Activated CD8-positive, alpha-beta T cell treated with anti-CD3 and anti-CD28 coated beads, Interleukin-2, amount 10 ng/mL, durations not matched to agents 7 days and 5 days (primary cell): ENCODE data around the gene UNC13D. TPM values are rescaled to one million over a fixed set of nuclear protein-coding genes. Genes with fewer than 3 reads are reported as not detected.

Experiments
- ATAC-seq: fragments of 150-1000 bp; cut with Tn5 transposase; one replicate; pipeline ENCODE4 v1.10.0; 2021; ENCODE audit warnings: moderate library complexity
- CTCF ChIA-PET: fragments of 350-600 bp; sonication (Branson Sonifier 250); formaldehyde crosslinking; loops from one replicate; lab custom pipeline; 2021; ENCODE audit warnings: antibody characterized with exemption; lab: Charles Lee
- POLR2A ChIA-PET: fragments of 350-600 bp; sonication (Branson Sonifier 250); formaldehyde crosslinking; loops from one replicate; lab custom pipeline; 2021; ENCODE audit warnings: antibody characterized with exemption; lab: Charles Lee
- DNase-seq: peaks from one replicate; pipeline ENCODE4 v3.0.0-alpha.2; 2020
- H3K27ac Mint-ChIP-seq: one replicate; pipeline ENCODE4 v1.8.0; 2021; ENCODE audit warnings: mild to moderate bottlenecking, mixed read lengths
- H3K27me3 Mint-ChIP-seq: one replicate; pipeline ENCODE4 v1.8.0; 2021; ENCODE audit warnings: low read depth, mixed read lengths
- H3K36me3 Mint-ChIP-seq: one replicate; pipeline ENCODE4 v1.8.0; 2021; ENCODE audit warnings: low read depth, mixed read lengths
- H3K4me1 Mint-ChIP-seq: one replicate; pipeline ENCODE4 v1.8.0; 2021; ENCODE audit warnings: low read depth, mixed read lengths
- H3K4me3 Mint-ChIP-seq: one replicate; pipeline ENCODE4 v1.8.0; 2021; ENCODE audit warnings: mild to moderate bottlenecking, mixed read lengths
- H3K9me3 Mint-ChIP-seq: one replicate; pipeline ENCODE4 v1.8.0; 2022; ENCODE audit warnings: mixed read lengths; ENCODE audit not compliant: insufficient read depth
- total RNA-seq, 2 experiments: library from RNA; stranded (reverse); gene quantifications; one replicate each; pipeline ENCODE4 v1.2.3, GENCODE V29; 2021

Gene UNC13D
- total RNA-seq, 2 experiments from 2014 or later, result 234 to 249 TPM

DNA sequence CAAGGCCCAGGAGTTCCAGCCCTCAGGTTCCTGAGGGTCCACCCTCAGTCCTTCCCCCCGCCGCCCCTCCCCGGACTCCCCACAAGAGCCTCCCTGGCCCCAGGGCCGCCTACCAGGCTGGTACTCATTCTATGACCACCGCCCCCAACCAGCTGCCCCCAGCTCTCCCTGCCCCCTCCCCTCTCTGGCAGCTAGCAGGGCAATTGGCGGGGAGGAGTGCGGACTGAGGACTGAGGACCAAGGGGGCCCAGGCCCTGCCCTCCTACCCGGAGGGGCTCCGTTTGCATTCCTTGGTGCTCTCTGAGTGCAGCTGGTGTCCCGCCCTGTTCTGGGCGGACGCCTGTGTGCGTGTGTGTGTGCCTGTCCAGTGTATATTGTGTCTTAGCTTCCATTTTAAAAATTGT lies 19.1 kb downstream of the UNC13D start:
- Mint-ChIP-seq H3K4me1 (peaks cover 39% of the 10 kb centered on the region), H3K27ac (peak overlapping the region; percentile 20), H3K27me3 (no peaks in the 10 kb centered on the region), H3K9me3 (no peaks in the 10 kb centered on the region), H3K36me3 (peaks cover 39% of the 10 kb centered on the region), H3K4me3 (no peak overlapping the region)
- ATAC-seq, result no peak
- no peak for DNase-seq
- CTCF ChIA-PET, result interaction anchor here (1.1 to 4.5 kb wide), 4 partner anchors 23 to 72 kb away, joined by 4 to 44 read pairs (median 19); partner anchors contain the start of gene GALK1
- POLR2A ChIA-PET, result interaction anchor here (1.0 to 17.8 kb wide), 6 partner anchors 9 to 48 kb away, joined by 3 to 205 read pairs (median 4); partner anchors contain the start of genes UNC13D and UNK

DNA sequence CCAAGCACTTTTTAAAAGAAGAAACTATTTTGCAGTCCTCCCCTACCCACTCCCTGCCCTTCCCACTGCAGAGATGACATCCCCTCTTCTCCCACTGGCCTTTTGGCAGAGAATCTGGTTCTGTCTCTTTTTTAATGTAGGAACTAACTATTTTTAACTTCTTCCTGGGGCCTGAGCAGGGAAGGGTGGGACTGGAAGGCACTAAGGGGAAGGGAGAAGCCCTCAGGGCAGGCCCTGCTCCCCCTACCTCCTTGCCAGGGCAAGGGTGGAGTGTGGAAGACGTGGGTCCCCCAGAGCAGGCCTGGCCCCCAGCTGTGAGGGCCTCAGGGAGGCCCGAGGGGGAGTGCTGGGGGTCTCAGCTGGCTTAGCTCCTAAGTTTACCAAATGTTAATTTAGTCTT lies 19.5 kb downstream of the UNC13D start:
- ATAC-seq (no peak), DNase-seq (no peak)
- H3K4me3 Mint-ChIP-seq, result no peak overlapping the region
- CTCF ChIA-PET, result interaction anchor here (1.0 to 4.3 kb wide), 3 partner anchors 23 to 71 kb away, joined by 3 to 33 read pairs (median 5); partner anchors contain the start of gene GALK1
- H3K36me3 Mint-ChIP-seq, result peaks cover 37% of the 10 kb centered on the region
- H3K27ac Mint-ChIP-seq, result peak overlapping the region; percentile 57
- no peaks in the 10 kb centered on the region for H3K9me3 Mint-ChIP-seq
- peaks cover 36% of the 10 kb centered on the region for H3K4me1 Mint-ChIP-seq
- no peaks in the 10 kb centered on the region for H3K27me3 Mint-ChIP-seq
- POLR2A ChIA-PET, result interaction anchor here (1.2 to 17.8 kb wide), 4 partner anchors 19 to 48 kb away, joined by 3 to 205 read pairs (median 20); partner anchors contain the start of genes UNC13D and UNK

DNA sequence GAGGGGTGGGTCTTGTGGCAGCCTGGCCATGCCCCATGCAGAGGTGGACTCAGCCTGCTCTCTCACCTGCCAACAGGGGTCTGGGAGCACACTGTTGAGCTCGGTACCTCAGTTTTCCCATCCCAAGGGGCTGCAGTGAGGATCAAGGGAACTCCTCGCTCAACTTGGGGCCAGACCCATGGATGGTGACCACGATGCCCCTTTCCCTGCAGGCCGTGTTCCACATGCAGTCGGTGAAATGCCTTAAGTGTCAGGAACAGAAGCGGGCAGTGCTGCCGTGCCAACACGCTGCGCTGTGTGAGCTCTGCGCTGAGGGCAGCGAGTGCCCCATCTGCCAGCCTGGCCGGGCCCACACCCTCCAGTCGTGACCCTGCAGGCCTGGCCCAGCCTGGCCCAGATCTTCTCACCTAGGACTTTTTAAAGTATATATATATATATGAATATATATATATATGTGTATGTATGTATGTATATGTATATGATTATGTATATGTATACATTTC lies 20.1 kb downstream of the UNC13D start:
- no peak for ATAC-seq
- peaks cover 35% of the 10 kb centered on the region for H3K4me1 Mint-ChIP-seq
- ChIA-PET CTCF (interaction anchor here (1.0 to 4.3 kb wide), 3 partner anchors 24 to 71 kb away, joined by 3 to 33 read pairs (median 5); partner anchors contain the start of gene GALK1), POLR2A (interaction anchor here (0.6 to 17.8 kb wide), 2 partner anchors 29 to 47 kb away, joined by 4 to 205 read pairs; a partner anchor contains a TSS)
- H3K27me3 Mint-ChIP-seq, result no peaks in the 10 kb centered on the region
- H3K9me3 Mint-ChIP-seq, result no peaks in the 10 kb centered on the region
- DNase-seq, result no peak
- H3K36me3 Mint-ChIP-seq, result peaks cover 39% of the 10 kb centered on the region
- H3K27ac Mint-ChIP-seq, result no peak overlapping the region
- H3K4me3 Mint-ChIP-seq, result no peak overlapping the region

DNA sequence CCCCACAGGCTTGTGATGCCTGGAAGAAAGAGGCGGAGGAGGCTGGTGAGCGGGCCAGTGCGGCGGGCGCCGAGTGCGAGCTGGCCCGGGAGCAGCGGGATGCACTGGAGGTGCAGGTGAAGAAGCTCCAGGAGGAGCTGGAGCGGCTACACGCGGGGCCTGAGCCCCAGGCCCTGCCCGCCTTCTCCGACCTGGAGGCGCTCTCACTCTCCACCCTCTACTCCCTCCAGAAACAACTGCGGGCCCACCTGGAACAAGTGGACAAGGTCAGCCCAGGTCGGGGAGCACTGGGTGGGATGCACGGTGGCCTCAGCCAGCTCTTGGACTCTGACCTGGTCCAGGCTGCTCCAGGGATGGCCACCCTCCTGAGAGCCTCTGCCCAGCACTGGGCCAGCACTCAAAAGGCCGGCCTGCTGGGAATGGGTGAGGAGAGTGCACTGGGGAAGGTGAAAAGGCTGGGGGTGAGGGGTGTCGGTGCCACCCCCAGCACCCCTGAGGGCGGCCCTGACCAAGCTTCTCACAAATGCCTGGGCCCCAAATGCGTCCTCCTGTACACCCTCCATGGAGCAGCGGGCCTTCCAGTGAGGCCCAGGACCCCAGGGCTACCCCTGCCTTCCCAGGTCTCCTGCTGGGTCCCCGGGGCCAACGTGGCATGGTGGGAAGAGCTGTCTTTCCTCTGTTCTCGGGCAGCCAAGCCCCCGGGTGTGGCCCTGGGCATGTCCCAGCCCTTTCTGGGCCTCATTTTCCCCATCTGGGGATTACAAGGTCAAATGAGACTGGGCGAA lies 20.8 kb downstream of the UNC13D start:
- no peak overlapping the region for H3K27ac Mint-ChIP-seq
- H3K4me1 Mint-ChIP-seq, result peaks cover 31% of the 10 kb centered on the region
- no peaks in the 10 kb centered on the region for H3K9me3 Mint-ChIP-seq
- no peak overlapping the region for H3K4me3 Mint-ChIP-seq
- DNase-seq (no peak), ATAC-seq (no peak)
- ChIA-PET CTCF (interaction anchor here (0.9 to 1.0 kb wide), 2 partner anchors 70 kb away, joined by 3 to 4 read pairs; no protein-coding TSS in a partner anchor), POLR2A (interaction anchor here (0.6 to 17.8 kb wide), 7 partner anchors 9 to 46 kb away, joined by 3 to 205 read pairs (median 5); a partner anchor contains a TSS)
- H3K36me3 Mint-ChIP-seq, result peaks cover 40% of the 10 kb centered on the region
- no peaks in the 10 kb centered on the region for H3K27me3 Mint-ChIP-seq

DNA sequence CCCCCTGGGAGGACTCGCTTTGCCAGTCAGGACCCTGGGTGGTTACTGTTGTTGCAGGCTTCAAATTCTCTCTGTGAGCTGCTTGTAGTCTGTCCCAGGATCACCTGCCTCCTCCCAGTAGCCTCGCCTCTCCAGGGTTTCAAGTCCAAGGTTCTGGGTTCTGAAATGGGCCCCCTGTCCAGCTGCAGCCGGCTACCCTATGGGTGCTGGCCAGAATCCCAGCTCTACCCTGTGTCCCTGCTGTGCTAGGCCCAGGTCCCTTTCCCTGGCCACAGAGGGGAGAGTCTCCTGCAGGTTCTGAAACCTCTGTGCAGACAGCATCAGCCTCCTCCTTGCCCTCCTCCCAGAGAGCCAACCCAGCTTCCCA lies 21.4 kb downstream of the UNC13D start:
- DNase-seq (no peak), ATAC-seq (no peak)
- H3K4me1 Mint-ChIP-seq, result peaks cover 24% of the 10 kb centered on the region
- CTCF ChIA-PET, result interaction anchor here (0.9 to 2.7 kb wide), 3 partner anchors 7 to 69 kb away, joined by 3 to 13 read pairs (median 4); no protein-coding TSS in a partner anchor
- peak overlapping the region; percentile 11 for H3K27ac Mint-ChIP-seq
- no peaks in the 10 kb centered on the region for H3K9me3 Mint-ChIP-seq
- no peaks in the 10 kb centered on the region for H3K27me3 Mint-ChIP-seq
- POLR2A ChIA-PET, result interaction anchor here (0.7 to 17.8 kb wide), 7 partner anchors 10 to 46 kb away, joined by 3 to 205 read pairs (median 5); a partner anchor contains a TSS
- H3K36me3 Mint-ChIP-seq, result peaks cover 33% of the 10 kb centered on the region
- H3K4me3 Mint-ChIP-seq, result no peak overlapping the region

DNA sequence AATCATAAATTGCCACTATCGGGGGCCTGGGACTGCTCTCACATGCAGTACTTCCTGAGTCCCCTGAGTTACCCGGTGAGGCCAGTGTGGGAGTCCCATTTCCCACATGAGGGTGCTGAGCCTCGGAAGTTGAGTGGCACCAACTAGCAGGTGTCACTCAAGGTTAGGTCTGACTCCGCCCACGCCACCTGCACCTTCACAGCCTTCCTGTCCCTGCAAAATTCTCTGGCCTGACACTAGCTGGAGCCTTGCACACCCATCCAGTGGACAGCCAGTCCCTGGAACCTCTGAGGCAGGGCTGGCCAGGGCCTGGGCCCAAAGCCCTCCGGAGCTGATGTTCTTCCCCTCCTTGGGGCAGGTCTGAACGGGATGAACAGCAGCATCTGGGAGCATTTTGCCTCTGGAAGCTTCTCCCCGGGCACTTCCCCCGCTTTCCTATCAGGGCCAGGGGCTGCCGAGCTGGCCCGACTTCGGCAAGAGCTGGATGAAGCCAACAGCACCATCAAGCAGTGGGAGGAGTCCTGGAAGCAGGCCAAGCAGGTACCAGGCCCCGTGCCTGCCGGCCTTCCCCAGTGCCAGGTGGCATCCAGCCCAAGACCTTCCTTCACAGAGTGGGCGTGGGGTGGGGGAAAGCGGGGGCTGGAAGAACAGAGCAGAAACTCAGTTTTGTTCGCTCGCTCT lies 21.9 kb downstream of the UNC13D start:
- peaks cover 33% of the 10 kb centered on the region for H3K36me3 Mint-ChIP-seq
- no peaks in the 10 kb centered on the region for H3K9me3 Mint-ChIP-seq
- DNase-seq (peak; percentile 51), ATAC-seq (peak; percentile 43)
- H3K27ac Mint-ChIP-seq, result peak overlapping the region; percentile 89
- CTCF ChIA-PET, result interaction anchor here (0.5 to 2.7 kb wide), 5 partner anchors 8 to 590 kb away, joined by 3 to 13 read pairs (median 3); no protein-coding TSS in a partner anchor
- H3K27me3 Mint-ChIP-seq, result no peaks in the 10 kb centered on the region
- POLR2A ChIA-PET, result interaction anchor here (1.5 to 17.8 kb wide), 6 partner anchors 10 to 45 kb away, joined by 3 to 205 read pairs (median 4); a partner anchor contains a TSS
- peaks cover 24% of the 10 kb centered on the region for H3K4me1 Mint-ChIP-seq
- no peak overlapping the region for H3K4me3 Mint-ChIP-seq

DNA sequence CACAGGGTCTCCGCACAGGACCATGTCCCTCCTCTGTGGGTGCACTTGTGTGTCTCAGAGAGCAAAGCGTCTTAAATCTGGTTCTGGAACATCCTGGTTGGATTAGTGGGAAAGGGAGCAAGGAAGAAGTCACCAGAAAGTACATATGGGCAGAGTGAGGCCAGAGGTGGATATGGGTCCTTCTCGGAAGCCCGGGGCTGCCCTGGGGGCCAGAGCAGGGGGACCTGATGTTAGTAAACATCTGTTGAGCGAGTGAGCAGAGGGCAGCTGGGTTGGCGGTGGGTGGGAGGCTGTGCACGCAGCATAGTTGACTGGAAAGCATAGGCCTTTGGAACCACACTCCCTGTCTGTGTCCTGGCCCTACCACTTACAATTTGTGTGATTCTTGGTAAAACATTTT lies 22.7 kb downstream of the UNC13D start:
- H3K4me3 Mint-ChIP-seq, result no peak overlapping the region
- ChIA-PET POLR2A (interaction anchor here (1.2 to 17.8 kb wide), 6 partner anchors 11 to 57 kb away, joined by 3 to 205 read pairs (median 4); a partner anchor contains a TSS), CTCF (interaction anchor here (0.5 to 2.7 kb wide), 4 partner anchors 8 to 591 kb away, joined by 3 to 13 read pairs (median 3); no protein-coding TSS in a partner anchor)
- DNase-seq (no peak), ATAC-seq (no peak)
- peaks cover 29% of the 10 kb centered on the region for H3K36me3 Mint-ChIP-seq
- H3K27ac Mint-ChIP-seq, result peak overlapping the region; percentile 89
- no peaks in the 10 kb centered on the region for H3K9me3 Mint-ChIP-seq
- no peaks in the 10 kb centered on the region for H3K27me3 Mint-ChIP-seq
- H3K4me1 Mint-ChIP-seq, result peaks cover 20% of the 10 kb centered on the region

DNA sequence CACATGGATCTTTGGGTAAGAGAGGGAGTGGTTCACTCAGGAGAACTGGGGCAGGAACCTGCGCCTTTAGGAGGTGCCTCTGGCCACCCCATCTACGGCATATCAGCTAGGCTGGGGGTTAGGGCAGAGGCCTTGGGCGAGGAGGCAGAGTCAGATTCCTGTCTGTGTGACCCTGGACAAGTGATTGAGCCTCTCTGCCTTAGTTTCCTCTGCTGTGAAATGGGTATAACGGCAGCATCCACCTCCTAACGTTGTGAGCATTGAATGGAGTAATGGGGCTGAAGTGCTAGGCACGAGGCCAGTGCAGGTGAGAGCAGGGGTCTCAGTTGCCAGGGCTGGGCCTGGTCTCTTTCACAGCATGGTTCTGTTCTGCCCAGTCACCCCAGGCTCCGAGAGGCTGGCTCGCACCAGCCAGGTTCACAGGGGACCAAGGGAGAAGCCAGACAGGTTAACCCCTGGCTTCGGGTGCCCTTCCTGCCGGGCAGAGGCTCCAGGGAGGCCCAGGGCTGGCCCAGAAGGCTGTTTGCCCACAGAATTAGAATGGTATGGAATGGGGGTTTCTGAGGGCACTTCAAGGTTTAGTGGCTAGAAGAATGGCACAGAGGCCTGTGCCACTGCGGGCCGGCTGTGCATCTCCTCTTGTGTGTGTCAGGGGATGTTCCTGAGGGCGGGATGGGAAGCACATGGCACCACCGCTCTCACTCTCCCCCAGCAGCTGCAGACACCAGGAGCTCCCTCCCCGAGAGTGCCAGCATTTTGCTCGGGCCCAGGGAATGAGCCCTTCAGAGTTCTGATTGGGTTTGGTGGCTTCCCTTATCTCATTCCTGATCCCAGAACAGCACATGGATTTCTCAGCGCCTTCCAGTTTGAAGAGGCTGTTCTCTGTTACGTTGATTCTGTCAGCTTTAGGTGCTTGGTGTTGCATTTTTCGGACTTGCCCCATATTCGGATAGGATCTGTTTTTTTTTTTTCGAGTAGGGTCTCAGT lies 23.8 kb downstream of the UNC13D start:
- no peaks in the 10 kb centered on the region for H3K27me3 Mint-ChIP-seq
- H3K36me3 Mint-ChIP-seq, result peaks cover 26% of the 10 kb centered on the region
- H3K27ac Mint-ChIP-seq, result no peak overlapping the region
- ChIA-PET POLR2A (interaction anchor here (1.2 to 17.8 kb wide), 3 partner anchors 25 to 56 kb away, joined by 3 to 205 read pairs (median 3); a partner anchor contains a TSS), CTCF (interaction anchor here (1.0 to 2.7 kb wide), 2 partner anchors 10 to 67 kb away, joined by 4 to 13 read pairs; no protein-coding TSS in a partner anchor)
- no peak overlapping the region for H3K4me3 Mint-ChIP-seq
- H3K4me1 Mint-ChIP-seq, result peaks cover 17% of the 10 kb centered on the region
- ATAC-seq, result no peak
- DNase-seq, result no peak
- no peaks in the 10 kb centered on the region for H3K9me3 Mint-ChIP-seq

DNA sequence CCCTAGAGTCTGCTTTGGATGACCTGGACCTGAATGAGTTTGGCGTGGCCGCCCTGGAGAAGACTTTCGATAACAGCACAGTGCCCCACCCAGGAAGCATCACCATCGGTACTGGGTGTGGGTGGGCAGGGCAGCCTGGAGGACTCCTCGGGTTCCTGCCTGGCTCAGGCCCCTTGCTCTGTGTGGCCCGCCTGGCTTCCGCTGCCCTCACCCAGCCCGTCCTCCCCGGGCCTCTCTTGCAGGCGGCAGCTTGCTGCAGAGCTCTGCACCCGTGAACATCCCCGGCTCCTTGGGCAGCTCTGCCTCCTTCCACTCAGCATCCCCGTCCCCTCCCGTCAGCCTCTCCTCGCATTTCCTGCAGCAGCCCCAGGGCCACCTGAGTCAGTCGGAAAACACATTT lies 24.5 kb downstream of the UNC13D start:
- H3K9me3 Mint-ChIP-seq, result no peaks in the 10 kb centered on the region
- H3K27me3 Mint-ChIP-seq, result no peaks in the 10 kb centered on the region
- H3K27ac Mint-ChIP-seq, result no peak overlapping the region
- H3K36me3 Mint-ChIP-seq, result peaks cover 29% of the 10 kb centered on the region
- no peak overlapping the region for H3K4me3 Mint-ChIP-seq
- ATAC-seq (no peak), DNase-seq (no peak)
- ChIA-PET POLR2A (no interaction called here), CTCF (no interaction called here)
- H3K4me1 Mint-ChIP-seq, result peaks cover 15% of the 10 kb centered on the region

DNA sequence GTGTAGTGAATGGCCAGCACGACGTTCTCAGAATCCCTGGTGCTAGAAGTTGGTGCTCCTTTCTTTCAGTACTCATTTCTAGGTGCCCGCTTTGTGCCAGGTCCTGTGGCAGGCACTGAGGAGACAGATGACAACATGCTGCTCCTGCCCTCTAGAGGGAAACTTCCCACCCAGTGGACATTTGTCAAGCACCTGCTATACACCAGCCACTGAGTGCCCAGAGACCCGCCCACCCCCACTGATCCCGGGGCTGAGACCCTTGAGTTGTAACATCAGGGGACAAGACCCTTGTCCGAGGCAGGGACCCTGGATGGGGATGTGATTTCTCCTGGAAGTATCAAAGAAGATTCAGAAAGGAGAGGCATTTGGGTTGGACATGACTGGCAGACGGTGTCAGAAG lies 25.1 kb downstream of the UNC13D start:
- POLR2A ChIA-PET, result no interaction called here
- no peak for DNase-seq
- no peak overlapping the region for H3K4me3 Mint-ChIP-seq
- CTCF ChIA-PET, result interaction anchor here (1.9 to 2.0 kb wide), 2 partner anchors 8 to 12 kb away, joined by 5 to 6 read pairs; no protein-coding TSS in a partner anchor
- no peaks in the 10 kb centered on the region for H3K9me3 Mint-ChIP-seq
- H3K27ac Mint-ChIP-seq, result peak overlapping the region; percentile 37
- H3K4me1 Mint-ChIP-seq, result peaks cover 15% of the 10 kb centered on the region
- ATAC-seq, result no peak
- no peaks in the 10 kb centered on the region for H3K27me3 Mint-ChIP-seq
- peaks cover 32% of the 10 kb centered on the region for H3K36me3 Mint-ChIP-seq
